HG02943 (cell line): Measurements from ENCODE around the gene NFKB1.
"Not testable (repeated sequence)": the region's sequence is repeated elsewhere in the genome, so short reads cannot be mapped to it uniquely, and the experiment has no call there.

Experiments used
- ATAC-seq: cut with Tn5 transposase; IDR thresholded peaks from one replicate; pipeline ENCODE4 v1.9.1; 2021; ENCODE audit warnings: mild to moderate bottlenecking, low read depth, moderate library complexity; ENCODE audit not compliant: unreplicated experiment

NFKB1 gene

DNA sequence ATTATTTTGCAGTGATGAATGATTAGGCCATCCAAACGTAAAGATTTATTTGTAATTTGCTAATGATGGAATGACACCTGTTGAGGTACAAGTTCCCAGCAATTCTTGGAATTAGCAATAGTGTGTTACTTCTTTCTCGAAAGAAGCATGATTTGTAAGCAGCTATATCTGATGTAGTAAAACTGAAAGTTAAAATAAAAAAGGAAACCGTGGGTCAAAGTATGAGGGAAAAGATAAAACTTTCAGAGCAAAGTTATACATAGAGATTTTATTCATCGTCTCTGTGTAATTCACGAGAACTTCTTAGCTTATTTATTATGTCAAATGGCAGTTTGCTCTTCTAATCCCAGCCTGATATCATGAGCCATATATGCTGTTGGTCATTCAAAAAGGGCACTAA is 59.0 kb downstream of the NFKB1 start:
- ATAC-seq: no peak

DNA sequence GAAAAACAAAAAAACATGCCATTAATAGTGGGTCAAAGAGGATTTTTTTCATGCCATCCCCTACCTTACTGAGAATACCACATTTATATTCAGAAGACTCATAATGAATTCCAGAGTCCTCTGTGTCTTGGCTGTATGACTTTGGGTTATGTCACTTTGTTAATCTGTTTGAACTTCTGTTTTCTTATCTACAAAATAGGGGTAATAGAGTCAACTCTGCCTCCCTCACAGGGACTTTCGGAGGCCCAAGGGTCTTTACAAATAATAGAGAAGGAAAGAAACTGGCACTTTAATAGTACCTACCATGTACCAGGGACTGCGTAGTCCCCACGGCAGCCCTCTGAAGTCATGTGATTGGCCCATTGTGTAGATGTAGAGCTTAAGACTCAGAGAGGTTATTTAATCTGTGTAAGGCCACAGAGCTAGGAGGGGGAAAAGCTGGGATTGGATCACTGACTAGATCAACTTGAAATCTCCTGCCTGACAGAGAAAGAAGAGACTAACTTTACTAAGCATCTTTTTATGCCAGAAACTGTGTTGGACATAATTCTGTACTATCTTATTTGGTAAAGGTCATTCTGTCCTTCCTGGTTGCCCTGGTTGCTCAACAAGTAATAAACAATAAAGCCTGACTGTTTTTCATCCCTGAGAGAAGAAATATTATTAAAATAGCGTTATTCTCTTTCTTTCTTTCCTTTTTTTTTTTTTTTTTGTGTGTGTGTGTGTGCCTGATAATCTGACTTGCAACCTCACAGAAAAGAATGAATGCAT is 59.6 kb downstream of the NFKB1 start:
- ATAC-seq: no peak

DNA sequence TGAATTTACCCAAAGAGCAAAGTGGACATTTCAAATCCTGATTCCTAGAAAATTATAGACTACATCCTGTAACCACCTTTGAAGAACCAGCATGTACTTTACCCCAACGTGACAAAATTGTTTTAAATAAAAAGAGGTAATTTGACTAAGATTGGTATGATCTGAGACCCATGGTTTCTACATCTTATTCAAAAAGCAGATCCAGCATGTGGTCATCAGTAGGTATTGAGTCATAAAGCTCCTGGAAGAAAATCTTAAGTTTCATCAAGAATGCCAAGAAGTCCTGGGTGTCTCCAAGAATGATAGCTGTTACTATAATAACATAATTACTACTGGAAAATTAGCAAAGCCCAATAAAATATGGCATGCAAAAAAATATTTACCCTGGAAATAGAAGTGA is 61.8 kb downstream of the NFKB1 start:
- no peak for ATAC-seq

DNA sequence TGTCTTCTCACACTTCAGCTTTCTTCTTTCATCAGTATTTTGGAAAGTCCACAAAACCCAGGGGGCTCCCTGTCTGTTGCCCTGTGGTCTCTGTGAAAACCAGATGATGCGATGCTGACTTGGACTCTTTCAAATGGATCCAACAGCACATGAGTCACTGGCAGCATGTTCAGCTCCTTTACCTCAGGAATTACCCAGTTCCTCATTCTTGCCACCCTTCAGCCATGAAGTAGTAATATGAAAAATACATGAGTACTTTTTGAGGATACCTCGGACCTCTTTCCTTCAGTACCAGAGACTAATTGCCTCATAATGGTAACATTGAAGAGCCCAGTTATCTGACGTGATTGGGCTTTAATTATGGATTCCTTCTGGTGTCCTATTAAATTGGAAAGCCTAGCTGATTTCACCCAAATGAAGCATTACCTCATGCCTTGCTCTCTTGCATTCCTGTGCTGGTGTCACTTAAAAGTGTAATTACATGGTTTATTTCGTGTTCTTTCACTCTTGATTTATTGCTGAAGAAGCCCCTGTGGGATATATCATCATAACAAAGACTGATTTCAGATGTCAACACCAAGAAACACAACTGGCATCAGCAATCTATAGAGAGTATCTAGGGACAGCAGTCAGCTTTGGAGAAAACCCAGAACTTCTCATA is 63.4 kb downstream of the NFKB1 start:
- peak; percentile 60 for ATAC-seq

DNA sequence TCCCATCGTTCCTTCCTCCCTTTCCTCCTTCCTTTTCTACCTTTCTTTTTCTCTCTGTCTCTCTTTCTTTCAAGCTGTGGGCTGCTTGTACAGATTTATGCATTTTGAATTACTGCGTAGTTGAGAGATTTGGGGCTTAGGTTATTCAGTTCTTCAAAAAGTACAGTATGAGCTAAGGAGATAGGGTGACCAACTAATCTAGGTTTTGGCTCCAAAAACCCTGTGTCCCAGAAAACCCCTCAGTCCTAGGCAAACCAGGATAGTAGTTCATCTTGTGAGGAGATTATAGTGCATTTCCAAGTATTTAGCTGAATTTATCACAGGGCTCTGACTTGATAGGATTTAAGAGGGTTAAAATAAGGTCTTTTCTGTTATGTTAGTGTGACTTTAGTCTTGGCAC is 64.5 kb downstream of the NFKB1 start:
- no peak for ATAC-seq

GRCh38 chr4:102566426-102566825 is 65.3 kb downstream of the NFKB1 start:
- ATAC-seq: no peak

DNA sequence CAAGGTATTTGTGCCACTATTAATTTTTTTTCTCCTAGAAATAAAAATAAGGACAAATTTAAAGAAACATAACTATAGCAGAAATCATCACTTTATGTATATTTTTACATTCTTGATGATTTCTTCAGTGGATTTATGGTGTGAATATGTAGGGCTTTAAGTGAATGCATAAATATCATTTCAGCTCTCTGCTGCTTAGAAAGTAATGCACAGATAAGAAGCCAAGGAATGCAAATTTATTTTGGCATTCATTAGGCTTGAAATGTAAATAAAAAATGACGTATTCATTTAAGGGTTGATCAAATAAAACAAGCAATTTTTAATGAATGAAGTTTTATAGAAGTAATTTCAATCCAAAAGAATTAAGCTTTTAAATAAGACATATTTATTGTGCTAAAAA is 66.3 kb downstream of the NFKB1 start:
- no peak for ATAC-seq

- no peak for ATAC-seq
Measured at GRCh38 chr4:102569200-102569599, 68.0 kb downstream of the NFKB1 start.

DNA sequence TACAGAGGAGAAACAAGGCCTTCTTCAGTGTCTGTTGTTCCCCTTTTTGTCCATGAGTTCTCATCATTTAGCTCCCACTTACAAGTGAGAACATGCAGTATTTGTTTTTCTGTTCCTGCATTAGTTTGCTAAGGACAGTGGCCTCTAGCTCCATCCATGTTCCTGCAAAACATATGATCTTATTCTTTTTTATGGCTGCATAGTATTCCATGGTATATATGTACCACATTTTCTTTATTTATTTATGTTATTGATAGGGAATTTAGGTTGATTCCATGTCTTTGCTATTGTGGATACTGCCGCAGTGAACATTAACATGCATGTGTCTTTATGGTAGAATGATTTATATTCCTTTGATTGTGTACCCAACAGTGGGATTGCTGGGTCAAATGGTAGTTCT is 69.1 kb downstream of the NFKB1 start:
- ATAC-seq: not testable (repeated sequence)

GRCh38 chr4:102572452-102572851 is 71.3 kb downstream of the NFKB1 start:
- ATAC-seq: no peak

DNA sequence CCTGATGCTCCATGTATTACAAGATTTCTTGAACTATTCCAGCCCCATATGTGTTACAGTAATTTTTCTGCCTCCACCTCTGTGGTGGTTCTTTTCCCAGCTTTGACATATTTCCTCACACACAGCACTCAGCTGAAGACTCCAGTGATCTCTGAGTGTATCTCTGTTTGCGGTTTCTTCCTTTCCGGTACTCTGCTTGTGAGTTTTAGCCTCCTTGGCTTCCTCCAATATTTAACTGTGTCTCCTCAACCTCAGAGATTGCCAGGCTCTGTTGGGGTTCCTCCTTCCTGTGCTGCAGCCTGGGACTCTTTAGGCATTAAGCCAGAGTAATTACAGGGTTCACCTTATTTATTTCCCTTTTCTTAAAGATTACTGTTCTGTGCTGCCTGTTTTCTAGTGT is 73.2 kb downstream of the NFKB1 start:
- no peak for ATAC-seq

- ATAC-seq: no peak
Measured at GRCh38 chr4:102575369-102576129, 74.4 kb downstream of the NFKB1 start.

DNA sequence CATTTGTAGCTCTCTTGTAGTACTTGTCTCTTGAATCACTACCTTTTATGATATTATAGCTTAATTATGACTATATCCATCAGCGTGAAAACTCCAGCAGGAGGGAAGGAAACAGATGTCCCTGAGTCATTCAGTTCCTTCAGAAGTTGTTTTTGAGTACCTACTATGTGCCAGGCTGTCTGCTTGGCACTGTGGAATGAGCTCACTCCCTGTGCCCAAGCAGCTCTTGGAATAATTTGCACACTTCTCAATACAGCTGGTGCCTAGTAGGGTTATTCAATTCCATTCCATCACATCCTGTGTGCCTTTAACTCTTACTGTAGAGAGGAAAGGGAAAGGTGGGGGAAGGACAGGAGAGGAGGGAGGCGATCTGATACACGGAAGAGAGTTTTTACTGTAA is 77.1 kb downstream of the NFKB1 start:
- no peak for ATAC-seq

- ATAC-seq: no peak
Measured at GRCh38 chr4:102578819-102579218, 77.7 kb downstream of the NFKB1 start.

DNA sequence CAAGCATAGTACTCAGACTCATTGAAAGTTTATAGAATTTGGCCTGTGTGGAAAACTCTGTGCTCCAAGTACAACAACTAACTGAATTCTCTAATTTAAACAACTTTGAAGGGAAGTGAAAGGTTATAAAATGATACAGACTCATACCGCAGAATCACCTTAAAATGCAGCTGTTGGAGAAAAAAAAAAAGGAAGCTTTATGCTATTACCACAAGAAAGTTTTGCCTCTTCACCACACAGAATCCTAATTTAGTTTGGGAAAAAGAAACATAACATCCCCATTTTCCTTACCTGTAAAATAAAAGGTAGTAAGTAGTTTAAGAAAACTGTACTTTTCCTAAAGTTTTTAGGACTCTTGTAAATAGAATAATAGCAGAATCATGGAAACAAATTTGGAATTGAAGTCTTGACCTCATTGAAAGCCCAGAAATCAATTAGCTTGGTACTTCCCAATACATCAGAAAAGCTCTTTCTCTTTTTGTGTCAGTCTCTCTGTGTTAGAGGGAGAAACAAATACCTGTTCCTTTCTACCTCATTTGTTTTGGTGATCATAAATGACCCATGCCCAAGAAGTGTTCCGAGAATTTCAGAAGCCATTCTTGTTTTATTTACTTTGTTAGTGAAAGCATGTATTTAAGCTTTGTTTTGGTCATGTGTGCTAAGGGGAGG is 78.8 kb downstream of the NFKB1 start:
- no peak for ATAC-seq

GRCh38 chr4:102580463-102580842 is 79.3 kb downstream of the NFKB1 start:
- no peak for ATAC-seq

DNA sequence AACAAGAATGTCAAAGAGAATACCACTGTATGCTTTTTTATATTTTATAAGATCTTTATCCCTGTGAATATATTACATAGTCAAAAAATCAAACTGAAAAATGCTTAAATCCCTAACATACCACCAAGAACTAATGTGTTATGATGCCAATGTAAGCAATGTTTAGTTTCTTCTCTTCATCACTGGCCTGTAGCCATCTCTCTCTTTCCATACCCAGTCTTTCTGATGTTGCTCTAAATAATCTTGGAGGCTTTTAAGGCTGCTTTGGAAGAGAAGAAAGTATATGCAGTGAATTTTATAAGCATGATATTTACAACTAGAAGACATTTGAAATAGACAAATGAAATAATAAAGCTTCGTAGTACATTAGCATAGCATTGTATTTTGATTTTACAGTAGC is 82.9 kb downstream of the NFKB1 start:
- no peak for ATAC-seq

- no peak for ATAC-seq
Measured at GRCh38 chr4:102585329-102585728, 84.2 kb downstream of the NFKB1 start.

- no peak for ATAC-seq
Measured at GRCh38 chr4:102586002-102586643, 85.0 kb downstream of the NFKB1 start.

- no peak for ATAC-seq
Measured at GRCh38 chr4:102586644-102587021, 85.5 kb downstream of the NFKB1 start.

DNA sequence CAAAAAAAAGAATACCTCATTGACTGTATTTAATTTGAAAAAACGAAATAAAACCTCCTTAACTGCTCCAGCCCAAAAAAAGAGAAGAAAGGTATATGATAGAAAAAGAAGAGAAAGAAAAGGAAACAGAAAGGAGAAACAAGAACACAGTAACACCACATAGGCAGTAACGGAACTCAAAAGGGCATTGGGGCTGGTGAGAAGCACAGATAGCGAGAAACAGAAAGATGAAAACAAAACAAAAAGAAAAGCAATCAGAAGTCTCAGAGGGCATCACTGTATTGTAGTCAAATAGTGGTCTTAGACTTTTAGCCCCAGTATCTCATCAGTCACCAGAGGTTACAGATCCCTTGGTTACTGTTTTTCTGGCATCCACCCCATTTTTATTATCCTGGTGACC is 88.6 kb downstream of the NFKB1 start:
- no peak for ATAC-seq
